NCI-H226 (cell line): ENCODE measurements around the gene CHAF1B.

Experiments used
- DNase-seq: peaks from one replicate; pipeline ENCODE4 v3.0.0-alpha.2; 2015

Gene CHAF1B

DNA sequence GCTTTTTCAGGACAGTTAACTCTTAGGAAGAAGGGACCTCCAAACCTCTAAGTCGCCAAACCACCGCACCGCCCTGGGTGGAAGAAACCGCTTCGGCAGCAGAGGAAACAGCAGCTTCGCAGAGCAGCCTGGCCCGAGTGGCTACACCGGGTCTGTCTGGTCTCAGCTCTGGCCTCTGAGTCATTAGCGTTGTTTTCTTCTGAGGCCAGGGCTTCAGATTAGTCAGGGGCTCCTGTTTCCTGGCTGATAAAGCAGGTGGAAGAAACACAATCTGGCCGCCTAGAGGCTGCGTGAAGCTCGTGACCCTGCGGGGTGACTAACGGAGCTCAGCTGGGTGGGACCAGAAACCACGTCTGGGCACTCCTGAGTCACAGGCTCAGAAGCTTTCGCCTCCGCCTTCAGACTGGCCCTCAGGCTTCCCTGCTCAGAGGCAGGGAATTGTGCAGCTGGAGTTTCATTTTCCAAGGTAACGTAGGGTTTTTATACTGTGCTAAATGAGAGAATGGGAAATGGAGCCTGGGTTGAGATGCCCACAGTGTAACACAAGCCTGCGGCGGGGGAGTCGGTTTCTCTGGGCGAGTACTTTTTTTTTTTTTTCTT is 44.9 kb downstream of the CHAF1B start:
- DNase-seq = peak; percentile 100

- no peak for DNase-seq
Measured at GRCh38 chr21:36430841-36431240, 45.6 kb downstream of the CHAF1B start.

DNA sequence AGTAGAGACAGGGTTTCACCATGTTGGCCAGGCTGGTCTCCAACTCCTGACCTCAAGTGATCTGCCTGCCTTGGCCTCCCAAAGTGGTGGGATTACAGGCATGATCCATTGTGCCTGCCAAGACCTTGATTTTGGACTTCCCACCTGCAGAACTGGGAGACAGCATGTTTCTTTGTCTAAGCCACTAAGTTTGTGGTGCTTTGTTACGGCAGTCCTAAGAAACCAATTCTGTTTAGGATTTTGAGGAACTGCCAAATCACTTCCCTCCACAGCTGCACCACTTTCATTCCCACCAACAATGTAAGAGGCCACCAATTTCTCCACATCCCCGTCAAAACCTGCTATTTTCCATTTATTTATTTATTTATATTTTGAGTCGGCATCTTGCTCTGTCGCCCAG is 46.1 kb downstream of the CHAF1B start:
- no peak for DNase-seq

GRCh38 chr21:36433059-36433709 is 48.0 kb downstream of the CHAF1B start:
- DNase-seq = no peak

DNA sequence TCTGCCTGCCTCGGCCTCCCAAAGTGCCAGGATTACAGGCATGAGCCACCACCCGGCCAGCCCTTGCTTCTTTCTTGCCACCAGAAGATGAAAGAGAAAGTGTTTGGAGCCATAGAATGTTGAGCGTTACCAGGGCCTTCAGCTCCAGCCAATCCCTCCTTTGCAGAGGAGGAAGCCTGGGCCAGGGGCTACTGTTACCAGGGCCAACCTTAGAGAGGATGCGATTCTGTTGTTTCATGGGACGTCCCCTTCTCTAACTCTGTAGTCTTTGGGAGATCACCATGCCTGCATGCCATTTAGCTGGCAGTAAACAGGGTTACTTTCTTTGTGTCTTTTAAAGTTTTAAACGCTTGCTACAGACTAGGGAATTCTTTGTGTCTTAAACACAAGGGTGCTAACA is 49.0 kb downstream of the CHAF1B start:
- DNase-seq = no peak

DNA sequence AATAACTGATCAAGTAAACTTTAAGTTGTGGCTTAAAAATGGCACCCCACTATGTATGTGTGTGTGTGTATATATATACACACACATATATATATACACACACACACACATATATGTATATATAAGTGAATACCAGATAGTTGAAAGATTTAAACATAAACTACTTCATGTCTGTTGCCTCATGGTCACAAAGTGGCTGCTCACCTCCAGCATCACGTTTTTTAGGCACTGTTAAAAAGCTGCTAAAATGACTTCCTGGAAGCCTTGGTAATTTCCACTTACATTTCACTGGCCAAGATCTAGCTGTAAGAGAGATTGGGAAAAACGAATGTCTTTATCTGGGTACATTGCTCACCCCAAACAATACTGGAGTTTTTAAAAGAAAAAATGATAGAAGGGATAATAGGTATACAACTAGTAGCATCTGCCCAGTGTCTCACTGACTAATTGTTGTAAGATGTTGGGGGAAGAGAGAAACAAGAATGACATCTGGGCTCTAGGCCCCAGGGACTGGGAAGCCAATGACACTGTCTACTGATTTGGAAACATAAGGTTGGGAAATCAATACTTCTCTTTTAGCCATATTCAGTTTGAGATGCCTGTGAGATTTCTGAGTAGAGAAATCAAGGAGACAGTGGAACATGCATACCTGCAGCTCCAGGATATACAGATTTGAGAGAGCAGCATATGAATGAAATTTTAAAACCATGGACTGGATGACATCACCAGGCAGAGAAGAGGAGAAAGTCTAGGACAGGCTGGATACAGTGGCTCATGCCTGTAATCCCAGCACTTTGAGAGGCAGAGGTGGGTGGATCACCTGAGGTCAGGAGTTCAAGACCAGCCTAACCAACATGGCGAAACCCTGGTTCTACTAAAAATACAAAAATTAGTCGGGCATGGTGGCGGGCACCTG is 51.9 kb downstream of the CHAF1B start:
- no peak for DNase-seq

DNA sequence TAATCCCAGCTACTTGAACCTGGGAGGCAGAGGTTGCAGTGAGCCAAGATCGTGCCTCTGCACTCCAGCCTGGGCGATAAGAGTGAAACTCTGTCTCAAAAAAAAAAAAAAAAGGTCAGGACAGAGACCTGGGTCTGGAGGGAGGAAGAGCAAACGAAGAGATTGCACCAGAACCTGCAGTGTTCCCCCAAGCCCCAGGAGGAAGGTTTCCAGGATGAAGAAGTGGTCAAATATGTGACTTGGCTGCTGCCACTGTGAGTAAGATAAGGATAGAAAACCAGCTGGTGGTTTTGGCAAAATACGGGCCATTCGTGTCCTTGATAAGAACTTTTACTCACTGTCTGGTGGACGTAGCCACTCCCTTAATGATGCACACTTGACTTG is 52.5 kb downstream of the CHAF1B start:
- DNase-seq = peak; percentile 91

DNA sequence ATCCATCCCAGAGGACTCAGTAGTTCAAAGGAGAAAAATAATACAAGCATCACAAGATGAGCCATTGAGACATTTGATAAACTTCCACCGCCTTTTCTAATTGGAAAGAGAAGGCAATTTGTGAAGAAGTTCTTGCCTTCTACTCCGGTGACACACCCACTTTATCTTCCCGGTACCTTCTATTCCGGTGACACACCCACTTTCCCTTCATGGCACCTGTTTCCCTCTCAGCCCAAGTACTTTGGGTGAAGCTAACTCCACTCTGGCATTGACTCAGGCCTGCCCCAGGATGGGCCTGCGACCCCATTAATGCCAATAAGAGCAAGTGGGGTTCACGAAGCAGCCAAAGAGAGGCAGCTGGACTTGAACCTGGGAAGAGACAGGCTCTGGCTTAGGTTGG is 56.5 kb downstream of the CHAF1B start:
- DNase-seq = no peak

DNA sequence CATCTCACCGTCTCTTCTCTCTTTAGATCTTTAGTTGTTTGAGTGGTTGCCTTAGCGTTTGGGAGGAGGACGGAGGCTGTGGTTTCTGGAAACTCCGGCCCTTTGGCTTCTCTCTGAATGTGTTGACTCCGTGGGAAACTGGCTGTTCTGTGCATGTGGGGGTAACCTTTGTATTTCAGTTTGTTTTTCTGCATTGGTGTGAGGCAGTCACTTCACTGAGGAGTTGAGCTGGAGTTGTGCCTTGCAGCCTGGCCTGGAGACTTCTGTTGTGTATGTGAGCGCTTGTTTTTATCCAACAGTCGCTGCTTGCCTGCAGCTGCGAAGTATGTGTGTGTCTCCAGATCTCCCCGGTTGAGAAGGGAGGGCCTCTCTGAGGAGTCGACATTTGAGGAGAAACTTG is 61.1 kb downstream of the CHAF1B start:
- DNase-seq = no peak

- peak; percentile 46 for DNase-seq
Measured at GRCh38 chr21:36450511-36450910, 65.3 kb downstream of the CHAF1B start.

DNA sequence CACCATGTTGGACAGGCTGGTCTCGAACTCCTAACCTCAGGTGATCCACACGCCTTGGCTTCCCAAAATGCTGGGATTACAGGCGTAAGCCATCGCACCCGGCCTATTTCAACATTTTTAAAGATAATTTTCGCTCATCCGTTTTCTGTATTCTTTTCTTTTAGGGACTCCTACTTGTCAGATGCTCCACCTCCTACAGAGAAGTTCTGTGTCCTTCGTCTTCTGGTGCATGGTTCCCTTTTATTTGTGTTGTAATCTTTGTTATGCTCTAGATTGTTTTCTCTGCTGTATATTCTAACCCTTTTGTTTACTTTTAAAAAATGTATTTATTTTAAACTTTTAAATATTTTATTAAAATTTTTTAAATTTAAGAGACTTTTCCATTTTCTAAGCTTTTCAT is 66.3 kb downstream of the CHAF1B start:
- DNase-seq = no peak

- no peak for DNase-seq
Measured at GRCh38 chr21:36452281-36452825, 67.2 kb downstream of the CHAF1B start.

GRCh38 chr21:36454093-36454531 is 68.9 kb downstream of the CHAF1B start:
- DNase-seq = no peak

GRCh38 chr21:36454706-36455105 is 69.5 kb downstream of the CHAF1B start:
- DNase-seq = no peak

- no peak for DNase-seq
Measured at GRCh38 chr21:36456729-36457414, 71.7 kb downstream of the CHAF1B start.

DNA sequence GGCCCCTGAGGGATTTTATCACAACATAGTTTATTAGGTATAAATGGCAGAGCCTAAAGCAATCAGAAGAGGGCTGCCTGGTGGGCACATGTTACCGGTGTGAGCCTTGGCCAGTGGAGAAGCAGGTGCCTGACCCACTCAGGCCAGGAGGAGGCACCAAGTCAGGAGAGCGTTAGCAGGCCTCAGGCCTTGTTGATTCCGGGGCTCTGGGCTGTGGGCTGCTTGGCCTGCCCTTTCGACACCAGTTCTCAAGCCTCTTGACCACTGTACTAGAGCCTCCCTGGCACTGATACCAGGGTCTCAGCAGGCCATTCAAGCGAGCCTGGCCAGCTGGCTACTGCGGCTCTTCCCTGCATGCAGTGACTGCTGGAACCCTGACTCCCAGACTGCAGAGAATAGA is 73.9 kb downstream of the CHAF1B start:
- DNase-seq = no peak

DNA sequence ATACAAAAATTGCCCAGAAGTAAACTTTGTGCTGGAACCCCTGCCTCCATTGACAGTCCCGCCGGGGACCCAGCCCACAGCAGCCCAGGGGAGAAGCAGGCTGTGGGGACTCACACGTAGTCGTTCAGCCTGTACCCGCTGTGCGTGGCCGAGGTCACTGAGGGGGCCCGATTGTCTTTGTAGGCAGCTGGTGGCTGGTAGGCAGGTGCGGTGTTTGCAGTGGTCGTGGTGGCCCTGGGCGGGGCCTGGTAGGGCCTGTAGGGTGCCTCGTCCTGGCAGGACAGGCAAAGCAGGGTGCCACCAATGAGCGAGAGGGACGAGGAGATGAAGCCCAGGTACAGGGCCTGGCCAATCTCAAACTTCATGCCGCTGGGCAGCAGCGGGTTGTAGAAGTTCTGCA is 75.7 kb downstream of the CHAF1B start:
- DNase-seq = no peak

DNA sequence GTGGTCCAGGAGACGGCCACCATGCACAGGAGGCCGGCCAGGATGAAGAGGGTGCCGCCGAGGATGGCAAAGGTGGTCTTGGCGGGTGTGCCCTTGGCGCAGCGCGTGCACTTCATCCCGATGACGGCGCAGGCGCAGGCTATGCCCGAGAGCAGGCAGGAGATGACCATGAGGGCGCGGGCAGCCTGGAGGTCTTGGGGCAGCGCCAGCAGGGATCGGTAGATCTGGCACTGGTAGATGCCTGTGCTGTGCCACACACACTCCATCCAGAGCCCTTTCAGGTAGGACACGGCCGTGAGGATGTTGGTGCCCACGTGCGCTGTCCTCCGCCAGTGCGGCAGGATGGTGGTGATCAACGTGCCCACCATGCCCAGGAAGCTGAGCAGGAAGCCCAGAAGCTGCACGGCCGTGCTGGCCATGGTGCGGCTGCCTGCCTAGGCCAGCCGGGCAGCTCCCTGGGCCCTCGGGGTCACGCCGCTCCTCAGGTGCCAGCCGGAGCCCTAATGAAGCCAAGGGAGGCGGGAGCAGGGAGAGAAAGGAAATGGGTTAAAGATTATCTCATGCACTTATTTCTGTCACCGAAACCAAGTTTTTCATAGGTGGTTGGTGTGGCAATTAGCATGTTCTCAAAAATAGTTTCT is 76.2 kb downstream of the CHAF1B start:
- DNase-seq = no peak

DNA sequence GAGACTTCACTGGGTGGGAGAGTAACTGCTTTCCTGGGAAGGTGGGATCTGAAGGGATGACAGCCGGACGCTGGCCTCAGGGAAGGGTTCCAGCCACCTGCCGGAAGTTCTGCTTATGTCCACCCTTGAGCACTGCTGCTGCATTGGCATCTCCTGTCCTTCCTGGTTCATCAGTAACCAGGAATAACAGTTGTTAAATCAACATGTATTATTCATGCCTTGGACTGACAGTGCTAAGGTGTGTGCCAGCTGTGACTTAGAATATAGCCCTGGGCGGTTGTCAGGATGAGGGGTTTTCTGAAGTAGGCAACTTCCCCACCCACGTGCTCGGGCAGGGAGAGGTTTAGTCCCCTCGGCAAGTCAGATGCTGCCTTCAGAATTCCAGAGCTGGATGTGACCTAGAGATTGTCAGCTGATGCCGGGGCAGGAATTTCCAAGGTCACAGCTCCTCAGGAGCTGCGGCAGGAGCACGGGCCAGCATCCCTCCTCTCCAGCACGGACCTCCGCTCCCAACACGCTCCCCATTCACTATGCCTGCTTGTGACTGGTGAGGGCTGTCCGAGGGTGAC is 76.8 kb downstream of the CHAF1B start:
- no peak for DNase-seq

DNA sequence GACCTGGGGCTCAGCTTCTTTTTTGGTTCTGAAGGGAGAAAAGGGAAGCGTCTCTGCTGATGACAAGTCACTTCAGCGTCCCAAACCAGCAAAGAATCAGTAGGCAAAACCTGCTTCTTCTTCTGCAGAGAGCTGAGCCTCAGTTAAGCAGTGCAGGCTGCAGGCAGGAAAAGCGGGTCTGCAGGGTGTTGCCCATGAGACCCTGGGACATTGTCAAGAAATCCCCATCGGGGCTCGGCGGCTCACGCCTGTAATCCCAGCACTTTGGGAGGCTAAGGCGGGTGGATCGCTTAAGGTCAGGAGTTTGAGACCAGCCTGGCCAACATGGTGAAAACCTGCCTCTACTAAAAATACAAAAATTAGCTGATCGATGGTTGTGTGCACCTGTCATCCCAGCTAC is 78.0 kb downstream of the CHAF1B start:
- DNase-seq = no peak

DNA sequence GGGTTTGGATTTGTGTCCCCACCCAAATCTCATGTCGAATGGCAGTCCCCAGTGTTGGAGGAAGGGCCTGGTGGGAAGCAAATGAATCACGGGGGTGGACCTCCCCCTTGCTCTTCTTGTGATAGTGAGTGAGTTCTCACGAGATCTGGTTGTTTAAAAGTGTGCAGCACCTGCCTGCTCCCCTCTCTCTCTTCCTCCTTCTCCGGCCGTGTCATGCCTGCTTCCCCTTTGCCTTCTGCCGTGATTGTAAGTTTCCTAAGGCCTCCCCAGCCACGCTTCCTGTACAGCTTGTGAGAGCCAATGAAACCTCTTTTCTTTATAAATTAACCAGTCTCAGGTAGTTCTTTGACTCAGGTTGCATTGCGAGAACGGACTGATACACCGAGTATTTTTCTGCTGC is 78.8 kb downstream of the CHAF1B start:
- DNase-seq = no peak

DNA sequence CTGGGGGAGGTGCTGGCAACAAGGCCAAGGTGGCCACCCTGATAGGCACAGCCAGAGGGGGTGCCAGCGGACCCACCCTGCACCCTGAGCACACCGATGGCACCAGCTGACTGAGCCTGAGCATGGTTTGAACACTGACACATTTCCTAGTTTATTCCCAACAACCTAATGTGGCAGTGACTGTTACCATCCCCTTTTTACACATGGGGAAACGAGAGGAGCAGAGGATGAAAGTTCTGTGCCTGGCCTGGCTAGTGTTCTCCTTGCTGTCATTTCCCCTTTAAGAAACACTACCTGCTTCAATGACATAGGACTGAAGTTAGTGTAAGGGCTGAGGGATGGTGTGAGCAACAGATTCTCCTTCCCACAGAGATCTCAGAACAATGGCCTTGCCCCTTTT is 79.4 kb downstream of the CHAF1B start:
- DNase-seq = no peak
